GM12891 (cell line): ENCODE results near the gene DRAP1.
"Not testable (repeated sequence)": the region's sequence is repeated elsewhere in the genome, so short reads cannot be mapped to it uniquely, and the experiment has no call there.

Experiments
- DNase-seq: peaks from one replicate; pipeline ENCODE4 v3.0.0; 2011; ENCODE audit warnings: low spot score; ENCODE audit not compliant: insufficient read length
- FAIRE-seq: peaks from 2 replicates; lab custom pipeline; 2011; peaks lifted over from hg19 to GRCh38; lab: Jason Lieb, UNC
- PAX5 ChIP-seq: IDR thresholded peaks from 2 replicates; pipeline ENCODE4 v1.6.1; 2011; ENCODE audit warnings: low read length, moderate library complexity, mild to moderate bottlenecking; ENCODE audit not compliant: insufficient read depth, severe bottlenecking
- POLR2A ChIP-seq: IDR thresholded peaks from 2 replicates; pipeline ENCODE4 v1.6.1; 2011; ENCODE audit warnings: low read depth, low read length, control low read depth
- POLR2AphosphoS5 ChIP-seq: IDR thresholded peaks from 2 replicates; pipeline ENCODE4 v1.6.1; 2011; ENCODE audit warnings: low read depth, low read length, control low read depth
- POU2F2 ChIP-seq: IDR thresholded peaks from 2 replicates; pipeline ENCODE4 v1.6.1; 2011; ENCODE audit warnings: low read depth, mild to moderate bottlenecking, control low read depth, low read length, moderate library complexity
- SPI1 ChIP-seq: IDR thresholded peaks from 2 replicates; pipeline ENCODE4 v1.6.1; 2011; ENCODE audit warnings: low read depth, low read length, control low read depth
- TAF1 ChIP-seq: IDR thresholded peaks from 2 replicates; pipeline ENCODE4 v1.6.1; 2011; ENCODE audit warnings: low read depth, low read length, control low read depth

Gene DRAP1

DNA sequence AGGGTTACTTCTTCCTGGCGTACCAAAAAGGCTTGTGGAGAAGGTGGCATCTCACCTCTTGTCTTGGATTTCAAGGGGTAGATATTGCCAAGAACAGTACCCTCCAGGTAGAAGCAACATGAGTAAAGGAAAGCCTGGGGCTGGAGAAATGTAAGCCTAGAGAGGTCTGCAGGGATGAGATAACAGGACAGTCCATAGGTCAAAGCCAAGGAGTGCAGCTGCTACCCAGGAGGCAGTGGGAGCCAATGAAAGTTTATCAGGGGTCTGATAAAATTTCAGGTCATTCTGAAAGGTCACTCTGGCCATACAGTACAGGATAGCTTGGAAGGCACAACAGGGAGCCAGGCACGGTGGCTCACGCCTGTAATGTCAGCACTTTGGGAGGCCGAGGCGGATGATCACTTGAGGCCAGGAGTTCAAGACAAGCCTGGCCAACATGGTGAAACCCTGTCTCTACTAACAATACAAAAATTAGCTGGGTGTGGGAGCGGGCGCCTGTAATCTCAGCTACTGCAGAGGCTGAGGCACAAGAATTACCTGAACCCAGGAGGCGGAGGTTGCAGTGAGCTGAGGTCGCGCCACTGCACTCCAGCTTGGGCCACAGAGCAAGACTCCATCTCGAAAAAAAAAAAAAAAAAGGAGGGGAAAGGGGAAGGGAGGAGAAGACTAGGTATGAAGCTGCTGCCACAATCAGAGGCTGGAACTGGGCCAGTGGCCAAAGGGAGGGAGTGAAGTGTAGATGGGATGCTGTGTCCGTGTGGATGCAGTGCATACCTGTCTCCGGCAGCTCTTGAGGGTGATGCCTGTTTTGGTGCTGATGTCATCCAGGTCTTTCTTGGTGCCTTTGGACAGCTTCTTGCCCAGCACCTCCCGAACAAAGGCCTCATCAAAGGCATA is 32.2 kb upstream of the DRAP1 start:
- no peak for DNase-seq
- no peak for TF ChIP-seq PAX5
- no peak for TF ChIP-seq TAF1
- TF ChIP-seq POLR2A: no peak
- TF ChIP-seq POLR2AphosphoS5: no peak
- no peak for FAIRE-seq

- DNase-seq: no peak
- FAIRE-seq: no peak
- TF ChIP-seq PAX5 (no peak), POLR2AphosphoS5 (no peak), TAF1 (no peak), POLR2A (no peak), POU2F2 (no peak), SPI1 (no peak)
These were observed 31.5 kb upstream of the DRAP1 start for GRCh38 chr11:65887723-65888162.

GRCh38 chr11:65888163-65888814 is 30.9 kb upstream of the DRAP1 start, which contains the start of gene FIBP:
Gene FIBP, minus strand, starts transcription at chr11:65888471. Its CDS starts 53 bp downstream, at chr11:65888418.
- TF ChIP-seq POLR2AphosphoS5 (peak; percentile 83), POLR2A (peak; percentile 83), PAX5 (no peak), POU2F2 (peak; percentile 51; the same call in 1 of the 2 replicates), SPI1 (peak; percentile 58; the same call in 1 of the 2 replicates), TAF1 (no peak; the same call in 1 of the 2 replicates)
- DNase-seq (peak; percentile 97), FAIRE-seq (peak; percentile 92)

- TF ChIP-seq SPI1 (no peak), POU2F2 (no peak; the same call in 1 of the 2 replicates), POLR2AphosphoS5 (peak; percentile 77), POLR2A (peak; percentile 80), PAX5 (no peak), TAF1 (peak; percentile 55; the same call in 1 of the 2 replicates)
- DNase-seq (peak; percentile 86), FAIRE-seq (peak; percentile 91)
These were observed 28.7 kb upstream of the DRAP1 start, which contains the start of gene CCDC85B for GRCh38 chr11:65890324-65891218. Gene CCDC85B, plus strand, starts transcription at chr11:65890673. Its CDS starts 111 bp downstream, at chr11:65890784.

- TF ChIP-seq TAF1 (0 out of 2 replicates have a peak, but pooled peaks have one; percentile 10), POLR2A (no peak)
- no peak for FAIRE-seq
- no peak for DNase-seq
These were observed 27.7 kb upstream of the DRAP1 start for GRCh38 chr11:65891219-65892136.

DNA sequence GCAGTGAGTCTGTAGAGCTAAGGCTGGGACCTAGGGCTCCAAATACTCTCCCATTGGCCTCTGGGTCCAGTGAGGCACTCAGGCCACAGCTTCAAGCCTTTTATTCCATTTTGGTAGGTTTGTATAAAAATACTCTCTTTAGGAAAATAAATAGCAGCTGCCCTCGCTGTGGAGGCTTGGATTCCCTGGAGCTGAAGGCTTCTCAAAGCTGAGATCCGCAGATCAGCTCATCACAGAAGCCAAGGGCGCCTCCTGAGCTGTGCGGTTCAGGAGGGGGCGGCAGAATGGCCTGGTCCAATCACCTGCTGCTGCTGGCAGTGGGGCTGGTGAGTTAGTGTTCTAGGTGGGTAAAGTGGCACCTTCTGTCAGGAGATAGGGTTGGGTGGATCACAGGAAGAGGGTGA is 27.1 kb upstream of the DRAP1 start:
- peak; percentile 48 for FAIRE-seq
- DNase-seq: not testable (repeated sequence)

DNA sequence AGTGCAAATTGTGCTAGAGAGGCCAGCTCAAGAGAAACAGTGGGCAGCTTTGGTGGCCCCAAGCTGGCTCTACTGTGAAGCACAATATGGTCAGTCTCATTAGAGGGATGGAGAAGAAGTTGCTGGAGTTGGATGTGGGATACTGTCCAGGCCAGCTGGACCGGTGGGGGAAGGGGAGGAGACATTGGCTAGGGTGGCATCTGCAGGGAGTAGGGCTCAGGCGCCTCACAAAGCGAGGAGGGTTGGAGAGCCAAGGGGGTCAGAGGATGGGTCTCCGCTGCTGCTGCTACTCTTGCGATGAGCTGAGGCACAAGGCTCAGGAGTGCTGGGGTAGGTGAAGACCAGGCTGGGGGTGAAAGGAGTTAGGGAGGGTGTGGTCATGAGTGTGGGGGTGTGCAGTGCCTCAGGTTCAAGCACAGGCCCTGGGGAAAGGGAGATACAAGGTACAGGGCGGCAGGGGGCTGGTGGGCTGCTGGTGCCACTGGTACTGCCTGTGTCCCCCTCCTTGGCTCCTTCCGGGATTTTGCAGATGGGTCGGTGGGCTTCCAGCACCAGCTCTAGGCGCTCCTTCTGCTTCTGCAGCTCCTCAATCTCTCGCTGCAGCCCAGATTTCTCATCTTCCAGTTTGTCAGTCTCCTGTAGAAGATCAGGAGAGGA is 26.4 kb upstream of the DRAP1 start:
- FAIRE-seq (no peak), DNase-seq (no peak)
- TF ChIP-seq POLR2A (peak; percentile 19; the same call in 1 of the 2 replicates), SPI1 (no peak), TAF1 (no peak)

DNA sequence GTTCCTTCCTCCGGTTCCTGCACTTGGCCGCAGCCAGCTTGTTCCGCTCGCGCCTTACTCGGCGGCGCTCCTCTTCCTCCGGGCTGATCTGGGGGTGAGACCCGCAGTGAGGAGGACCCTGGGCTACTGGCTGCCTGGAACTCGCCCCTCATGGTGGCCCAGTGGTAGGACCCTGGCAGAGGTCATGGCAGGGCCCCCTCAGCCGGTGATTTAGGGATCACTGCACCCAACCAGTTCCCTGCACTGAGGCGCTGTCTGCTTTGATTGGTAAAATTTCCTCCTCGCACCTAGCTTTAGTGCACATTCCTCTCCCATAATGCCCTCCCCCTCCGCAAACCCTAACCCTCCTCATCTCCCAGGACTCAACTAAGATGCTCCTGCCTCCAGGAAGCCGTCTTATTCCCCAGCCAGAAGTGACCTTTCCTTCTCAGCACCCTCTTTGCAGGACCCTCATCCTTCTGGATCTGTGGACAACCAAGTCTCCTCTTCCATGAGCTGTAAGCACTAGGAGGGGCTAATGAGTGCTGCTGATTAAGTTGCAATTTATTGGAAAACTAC is 25.1 kb upstream of the DRAP1 start:
- TF ChIP-seq POLR2AphosphoS5 (no peak), SPI1 (peak; percentile 63)
- peak; percentile 41 for FAIRE-seq
- no peak for DNase-seq
